ENCODE results near the gene SEC61G.

SEC61G gene

DNA sequence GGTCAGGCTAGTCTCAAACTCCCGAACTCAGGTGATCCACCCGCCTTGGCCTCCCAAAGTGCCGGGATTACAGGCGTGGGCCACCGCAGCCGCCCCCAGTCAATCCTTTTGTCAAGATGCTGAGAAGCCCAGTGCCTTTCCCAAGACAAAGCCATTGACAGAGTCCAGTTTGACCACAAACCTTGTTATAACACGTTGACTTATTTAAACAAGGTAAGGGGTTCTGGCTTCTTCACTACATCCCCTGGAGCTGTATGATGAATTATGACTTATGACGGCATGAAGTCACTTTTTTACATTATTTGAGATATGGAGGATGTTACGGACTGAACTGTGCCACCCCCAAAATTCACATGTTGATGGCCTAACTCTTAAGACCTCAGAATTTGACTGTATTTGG lies 5.8 kb upstream of the SEC61G start:
- Histone ChIP-seq H3K9ac (ENCODE audit: low read depth, low read length) (no peak overlapping the region), H3K27me3 (ENCODE audit: control insufficient read depth, insufficient read depth, low read length) (no peaks in the 10 kb centered on the region), H3K4me1 (ENCODE audit: control insufficient read depth, insufficient read depth, low read length) (peaks cover 4% of the 10 kb centered on the region; the same call in 1 of the 2 replicates), H3K4me3 (ENCODE audit: low read depth, low read length) (no peak overlapping the region), H3K27ac (ENCODE audit: low read depth, low read length) (no peak overlapping the region), H3K9me3 (ENCODE audit: control insufficient read depth, insufficient read depth, low read length) (no peaks in the 10 kb centered on the region), H3K36me3 (ENCODE audit: control insufficient read depth, insufficient read depth, low read length) (no peaks in the 10 kb centered on the region)

DNA sequence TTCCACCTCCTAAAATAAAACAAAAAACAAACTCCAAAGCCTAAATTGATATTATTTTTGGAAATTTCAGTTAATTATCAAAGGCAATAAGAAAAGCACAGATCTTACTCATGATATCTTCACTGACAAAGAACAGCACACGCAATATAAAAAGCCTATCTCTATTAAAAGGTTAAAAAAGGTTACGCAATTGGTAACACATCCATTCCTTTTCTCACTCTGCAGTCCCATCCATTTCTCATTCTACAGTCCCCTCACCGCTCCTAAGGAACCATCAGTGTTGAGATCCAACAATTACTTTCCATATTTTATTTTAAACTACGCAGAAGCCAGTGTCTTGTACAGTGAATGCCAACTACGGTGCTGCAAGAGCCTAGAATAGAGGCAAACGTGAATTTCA lies 1.3 kb downstream of the SEC61G start:
- H3K36me3 ChIP-seq (ENCODE audit: control insufficient read depth, insufficient read depth, low read length) = peaks cover 40% of the 10 kb centered on the region
- H3K4me3 ChIP-seq (ENCODE audit: low read depth, low read length) = peak overlapping the region; percentile 85
- H3K4me1 ChIP-seq (ENCODE audit: control insufficient read depth, insufficient read depth, low read length) = peaks cover 8% of the 10 kb centered on the region
- peak overlapping the region; percentile 71 for H3K9ac ChIP-seq (ENCODE audit: low read depth, low read length)
- no peak overlapping the region for H3K27ac ChIP-seq (ENCODE audit: low read depth, low read length)
- H3K27me3 ChIP-seq (ENCODE audit: control insufficient read depth, insufficient read depth, low read length) = no peaks in the 10 kb centered on the region
- H3K9me3 ChIP-seq (ENCODE audit: control insufficient read depth, insufficient read depth, low read length) = no peaks in the 10 kb centered on the region

DNA sequence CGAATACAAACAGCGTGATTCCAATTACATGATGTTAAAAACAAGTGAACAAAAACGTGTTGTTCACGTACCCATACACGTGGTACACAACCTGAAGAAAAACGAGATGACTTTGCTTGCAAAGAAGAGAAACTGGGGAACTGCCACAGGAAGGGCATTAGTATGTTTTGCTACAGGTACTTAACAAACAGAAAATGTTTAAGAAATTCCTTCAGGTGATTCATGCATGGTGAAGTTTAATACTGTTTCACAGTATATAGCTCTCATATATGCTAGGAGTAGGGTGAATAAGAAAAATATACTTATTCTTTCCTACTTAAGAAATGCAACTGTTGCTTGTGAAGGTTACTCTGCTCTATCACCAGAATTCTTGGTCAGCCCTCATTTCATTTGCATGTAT lies 9.8 kb downstream of the SEC61G start:
- Histone ChIP-seq H3K27me3 (ENCODE audit: control insufficient read depth, insufficient read depth, low read length) (no peaks in the 10 kb centered on the region), H3K27ac (ENCODE audit: low read depth, low read length) (no peak overlapping the region), H3K4me3 (ENCODE audit: low read depth, low read length) (no peak overlapping the region), H3K9ac (ENCODE audit: low read depth, low read length) (no peak overlapping the region), H3K9me3 (ENCODE audit: control insufficient read depth, insufficient read depth, low read length) (no peaks in the 10 kb centered on the region), H3K36me3 (ENCODE audit: control insufficient read depth, insufficient read depth, low read length) (peaks cover 67% of the 10 kb centered on the region), H3K4me1 (ENCODE audit: control insufficient read depth, insufficient read depth, low read length) (no peaks in the 10 kb centered on the region)

DNA sequence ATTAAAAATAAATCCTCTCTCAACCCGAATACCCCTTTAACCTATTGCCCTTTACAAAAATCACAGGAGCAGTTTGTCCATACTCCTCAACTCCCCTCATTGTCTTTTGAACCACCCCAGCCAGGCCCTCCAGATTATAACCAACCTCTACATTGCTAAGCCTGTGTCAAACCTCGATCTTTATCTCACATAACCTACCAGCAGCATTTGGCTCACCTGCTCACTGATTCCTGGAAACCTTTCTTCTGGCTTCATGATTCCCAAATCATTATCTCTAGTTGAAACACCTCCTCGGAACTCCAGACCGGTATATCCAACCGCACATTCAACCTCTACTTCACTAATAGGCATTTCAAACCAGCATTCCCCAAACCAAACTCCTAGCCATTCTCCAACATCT lies 11.8 kb downstream of the SEC61G start:
- Histone ChIP-seq H3K4me1 (ENCODE audit: control insufficient read depth, insufficient read depth, low read length) (no peaks in the 10 kb centered on the region), H3K9me3 (ENCODE audit: control insufficient read depth, insufficient read depth, low read length) (no peaks in the 10 kb centered on the region), H3K27ac (ENCODE audit: low read depth, low read length) (no peak overlapping the region), H3K27me3 (ENCODE audit: control insufficient read depth, insufficient read depth, low read length) (no peaks in the 10 kb centered on the region), H3K4me3 (ENCODE audit: low read depth, low read length) (no peak overlapping the region), H3K36me3 (ENCODE audit: control insufficient read depth, insufficient read depth, low read length) (peaks cover 47% of the 10 kb centered on the region), H3K9ac (ENCODE audit: low read depth, low read length) (no peak overlapping the region)

DNA sequence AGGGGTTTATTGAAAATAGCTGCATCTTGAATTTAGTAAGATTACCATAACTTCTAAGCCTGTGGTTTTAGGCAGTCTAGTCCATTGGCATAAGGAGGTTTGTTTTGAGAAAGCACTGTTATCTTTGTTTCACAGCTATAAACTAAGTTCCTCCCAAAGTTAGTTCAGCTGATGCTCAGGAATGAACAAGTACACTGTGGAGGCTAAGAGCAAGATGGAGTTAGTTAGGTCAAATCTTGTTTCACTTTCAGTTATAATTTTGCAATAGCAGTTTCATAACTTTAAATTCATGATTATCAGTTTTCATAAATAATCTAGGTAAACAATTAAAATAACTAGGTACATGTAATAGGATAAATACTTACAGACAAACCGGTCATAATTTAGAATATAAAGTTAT lies 15.4 kb downstream of the SEC61G start:
- H3K4me1 ChIP-seq (ENCODE audit: control insufficient read depth, insufficient read depth, low read length) = no peaks in the 10 kb centered on the region
- H3K27ac ChIP-seq (ENCODE audit: low read depth, low read length) = no peak overlapping the region
- H3K36me3 ChIP-seq (ENCODE audit: control insufficient read depth, insufficient read depth, low read length) = peaks cover 11% of the 10 kb centered on the region
- H3K27me3 ChIP-seq (ENCODE audit: control insufficient read depth, insufficient read depth, low read length) = no peaks in the 10 kb centered on the region
- H3K9ac ChIP-seq (ENCODE audit: low read depth, low read length) = no peak overlapping the region
- H3K4me3 ChIP-seq (ENCODE audit: low read depth, low read length) = no peak overlapping the region
- no peaks in the 10 kb centered on the region for H3K9me3 ChIP-seq (ENCODE audit: control insufficient read depth, insufficient read depth, low read length)

DNA sequence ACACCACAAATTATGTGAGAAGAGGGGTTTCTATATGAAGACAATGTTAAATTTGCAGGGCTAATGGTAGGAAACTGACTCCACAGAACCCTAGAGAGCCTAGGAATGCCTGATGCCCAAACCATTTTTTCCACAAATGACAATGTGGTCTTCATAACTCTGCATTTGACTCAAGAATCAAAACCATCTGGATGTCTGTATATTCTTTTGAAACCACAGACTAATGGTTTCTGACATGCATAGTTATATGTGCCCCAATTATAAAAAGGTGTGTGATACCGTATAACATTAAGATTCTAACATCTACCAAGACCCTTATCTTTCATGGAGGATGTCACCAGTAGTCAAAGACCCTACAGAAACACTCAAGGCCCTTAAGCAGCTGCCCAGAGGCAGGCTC lies 20.3 kb downstream of the SEC61G start:
- Histone ChIP-seq H3K4me3 (ENCODE audit: low read depth, low read length) (no peak overlapping the region), H3K27me3 (ENCODE audit: control insufficient read depth, insufficient read depth, low read length) (no peaks in the 10 kb centered on the region), H3K4me1 (ENCODE audit: control insufficient read depth, insufficient read depth, low read length) (no peaks in the 10 kb centered on the region), H3K36me3 (ENCODE audit: control insufficient read depth, insufficient read depth, low read length) (no peaks in the 10 kb centered on the region), H3K9me3 (ENCODE audit: control insufficient read depth, insufficient read depth, low read length) (no peaks in the 10 kb centered on the region), H3K27ac (ENCODE audit: low read depth, low read length) (no peak overlapping the region), H3K9ac (ENCODE audit: low read depth, low read length) (no peak overlapping the region)

DNA sequence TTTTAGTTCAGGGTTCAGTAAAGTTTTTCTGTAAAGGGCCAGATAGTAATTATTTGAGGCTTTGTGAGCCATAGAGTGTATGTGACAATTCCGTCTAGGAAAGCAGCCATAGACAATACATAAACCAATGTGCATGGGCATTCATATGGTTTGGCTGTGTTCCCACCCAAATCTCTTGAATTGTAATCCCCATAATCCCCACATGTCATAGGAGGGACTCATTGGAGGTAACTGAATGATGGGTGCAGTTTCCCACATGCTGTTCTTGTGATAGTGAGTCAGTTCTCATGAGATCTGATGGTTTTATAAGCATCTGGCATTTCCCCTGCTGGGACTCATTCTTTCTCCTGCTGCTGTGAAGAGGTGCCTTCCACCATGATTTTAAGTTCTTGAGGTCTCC lies 29.9 kb downstream of the SEC61G start:
- Histone ChIP-seq H3K27ac (ENCODE audit: low read depth, low read length) (no peak overlapping the region), H3K4me1 (ENCODE audit: control insufficient read depth, insufficient read depth, low read length) (peaks cover 8% of the 10 kb centered on the region), H3K27me3 (ENCODE audit: control insufficient read depth, insufficient read depth, low read length) (no peaks in the 10 kb centered on the region), H3K4me3 (ENCODE audit: low read depth, low read length) (no peak overlapping the region), H3K9me3 (ENCODE audit: control insufficient read depth, insufficient read depth, low read length) (no peaks in the 10 kb centered on the region), H3K36me3 (ENCODE audit: control insufficient read depth, insufficient read depth, low read length) (no peaks in the 10 kb centered on the region), H3K9ac (ENCODE audit: low read depth, low read length) (no peak overlapping the region)

DNA sequence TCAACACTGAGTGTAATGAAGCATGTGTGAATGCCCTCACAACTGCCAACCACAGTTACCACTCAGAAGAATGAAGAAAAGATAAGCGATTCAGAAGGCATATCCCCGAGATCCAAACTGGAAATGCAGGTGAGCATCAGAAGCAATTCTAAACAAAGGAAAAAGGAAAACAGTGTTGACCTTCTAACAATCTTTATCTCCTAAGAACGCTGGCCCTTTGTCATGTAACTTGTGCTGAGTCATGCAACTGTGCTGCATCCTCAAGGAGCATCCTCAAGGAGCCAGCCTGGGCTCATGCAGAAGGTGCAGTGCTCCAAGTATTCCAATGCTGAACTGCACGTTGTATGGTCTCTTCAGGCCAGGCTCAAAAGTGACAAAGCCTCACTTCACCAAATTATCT lies 30.6 kb downstream of the SEC61G start:
- Histone ChIP-seq H3K27me3 (ENCODE audit: control insufficient read depth, insufficient read depth, low read length) (no peaks in the 10 kb centered on the region), H3K9ac (ENCODE audit: low read depth, low read length) (no peak overlapping the region), H3K27ac (ENCODE audit: low read depth, low read length) (peak overlapping the region; percentile 31), H3K9me3 (ENCODE audit: control insufficient read depth, insufficient read depth, low read length) (no peaks in the 10 kb centered on the region), H3K4me3 (ENCODE audit: low read depth, low read length) (no peak overlapping the region), H3K36me3 (ENCODE audit: control insufficient read depth, insufficient read depth, low read length) (no peaks in the 10 kb centered on the region), H3K4me1 (ENCODE audit: control insufficient read depth, insufficient read depth, low read length) (peaks cover 8% of the 10 kb centered on the region)

DNA sequence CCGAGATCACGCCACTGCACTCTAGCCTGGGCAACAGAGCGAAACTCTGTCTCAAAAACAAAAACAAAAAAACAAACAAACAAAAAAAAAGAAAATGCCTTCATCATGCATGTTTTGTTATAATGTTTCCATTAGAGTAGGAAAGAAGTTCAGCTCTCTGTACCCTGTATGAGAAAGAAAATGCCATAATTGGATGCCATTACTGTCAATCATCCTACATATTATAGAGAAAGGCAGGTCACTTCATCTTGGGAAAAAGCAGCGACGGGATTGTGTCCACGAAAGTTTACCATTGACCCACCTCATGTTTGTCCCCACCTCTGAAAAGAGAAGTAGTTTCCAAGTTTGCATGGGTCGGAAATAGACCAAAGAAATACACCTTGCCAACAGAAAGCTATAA lies 33.8 kb downstream of the SEC61G start:
- no peaks in the 10 kb centered on the region for H3K36me3 ChIP-seq (ENCODE audit: control insufficient read depth, insufficient read depth, low read length)
- H3K4me1 ChIP-seq (ENCODE audit: control insufficient read depth, insufficient read depth, low read length) = peaks cover 8% of the 10 kb centered on the region
- no peaks in the 10 kb centered on the region for H3K9me3 ChIP-seq (ENCODE audit: control insufficient read depth, insufficient read depth, low read length)
- no peak overlapping the region for H3K9ac ChIP-seq (ENCODE audit: low read depth, low read length)
- H3K27me3 ChIP-seq (ENCODE audit: control insufficient read depth, insufficient read depth, low read length) = no peaks in the 10 kb centered on the region
- H3K27ac ChIP-seq (ENCODE audit: low read depth, low read length) = no peak overlapping the region
- H3K4me3 ChIP-seq (ENCODE audit: low read depth, low read length) = no peak overlapping the region

DNA sequence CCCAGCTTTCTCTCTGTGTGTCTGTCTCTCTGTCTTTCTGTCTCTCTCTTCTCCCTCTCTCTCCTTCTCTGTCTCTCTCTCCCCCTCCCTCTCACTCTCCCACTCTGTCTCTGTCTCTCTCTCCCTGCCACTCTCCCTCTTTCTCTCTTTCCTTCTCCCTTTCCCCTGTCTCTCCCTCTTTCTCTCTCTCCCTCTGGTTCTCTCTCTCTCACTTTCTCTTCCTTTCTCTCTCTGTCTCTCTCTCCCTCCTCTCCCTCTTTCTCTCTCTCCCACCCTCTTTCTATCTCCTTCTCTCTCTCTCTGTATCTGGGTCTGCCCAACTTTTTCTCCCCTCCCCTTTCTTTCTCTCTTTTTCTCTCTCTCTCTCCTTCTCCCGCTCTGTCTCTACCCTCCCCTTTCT lies 36.5 kb downstream of the SEC61G start:
- no peaks in the 10 kb centered on the region for H3K4me1 ChIP-seq (ENCODE audit: control insufficient read depth, insufficient read depth, low read length)
- no peaks in the 10 kb centered on the region for H3K27me3 ChIP-seq (ENCODE audit: control insufficient read depth, insufficient read depth, low read length)
- no peak overlapping the region for H3K27ac ChIP-seq (ENCODE audit: low read depth, low read length)
- no peak overlapping the region for H3K9ac ChIP-seq (ENCODE audit: low read depth, low read length)
- no peak overlapping the region for H3K4me3 ChIP-seq (ENCODE audit: low read depth, low read length)
- H3K36me3 ChIP-seq (ENCODE audit: control insufficient read depth, insufficient read depth, low read length) = no peaks in the 10 kb centered on the region
- no peaks in the 10 kb centered on the region for H3K9me3 ChIP-seq (ENCODE audit: control insufficient read depth, insufficient read depth, low read length)

DNA sequence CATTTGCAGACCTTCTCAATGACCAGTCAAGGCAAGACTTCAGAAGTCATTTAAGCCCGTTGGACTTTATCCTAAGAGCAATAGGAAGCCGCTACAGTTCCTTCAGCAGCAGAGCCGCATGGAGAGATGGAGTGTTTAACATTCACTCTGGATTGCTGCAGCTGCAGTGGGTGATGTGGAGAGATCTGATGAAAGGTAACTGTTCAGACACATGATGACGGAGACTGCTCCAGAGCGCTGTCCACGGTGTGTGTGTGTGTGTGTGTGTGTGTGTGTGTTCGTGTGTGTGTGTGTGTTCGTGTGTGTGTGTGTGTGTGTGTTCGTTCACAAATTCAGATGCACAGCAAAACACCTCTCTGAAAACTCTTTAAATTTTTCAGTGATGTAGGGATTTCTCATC lies 37.0 kb downstream of the SEC61G start:
- no peaks in the 10 kb centered on the region for H3K27me3 ChIP-seq (ENCODE audit: control insufficient read depth, insufficient read depth, low read length)
- H3K4me1 ChIP-seq (ENCODE audit: control insufficient read depth, insufficient read depth, low read length) = no peaks in the 10 kb centered on the region
- no peak overlapping the region for H3K4me3 ChIP-seq (ENCODE audit: low read depth, low read length)
- no peaks in the 10 kb centered on the region for H3K9me3 ChIP-seq (ENCODE audit: control insufficient read depth, insufficient read depth, low read length)
- H3K36me3 ChIP-seq (ENCODE audit: control insufficient read depth, insufficient read depth, low read length) = no peaks in the 10 kb centered on the region
- no peak overlapping the region for H3K9ac ChIP-seq (ENCODE audit: low read depth, low read length)
- H3K27ac ChIP-seq (ENCODE audit: low read depth, low read length) = no peak overlapping the region

DNA sequence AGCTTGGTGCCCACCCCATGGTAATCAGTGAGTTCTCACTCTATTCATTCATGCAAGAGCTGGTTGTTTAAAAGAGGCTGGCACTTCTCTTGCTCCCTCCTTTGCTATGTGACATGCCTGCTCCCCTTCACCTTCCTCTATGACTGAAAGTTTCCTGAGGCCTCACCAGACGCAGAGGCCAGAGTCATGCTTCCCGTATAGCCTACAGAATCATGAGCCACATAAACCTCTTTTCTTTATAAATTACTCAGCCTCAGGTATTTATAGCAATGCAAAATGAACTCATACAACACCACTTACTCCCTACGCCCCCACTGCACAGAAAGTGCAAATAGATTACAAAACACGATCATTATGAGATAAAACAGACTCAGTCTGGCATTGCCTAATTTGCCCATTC lies 39.0 kb downstream of the SEC61G start:
- H3K36me3 ChIP-seq (ENCODE audit: control insufficient read depth, insufficient read depth, low read length) = no peaks in the 10 kb centered on the region
- H3K27me3 ChIP-seq (ENCODE audit: control insufficient read depth, insufficient read depth, low read length) = no peaks in the 10 kb centered on the region
- no peaks in the 10 kb centered on the region for H3K9me3 ChIP-seq (ENCODE audit: control insufficient read depth, insufficient read depth, low read length)
- H3K4me3 ChIP-seq (ENCODE audit: low read depth, low read length) = no peak overlapping the region
- H3K4me1 ChIP-seq (ENCODE audit: control insufficient read depth, insufficient read depth, low read length) = no peaks in the 10 kb centered on the region
- no peak overlapping the region for H3K27ac ChIP-seq (ENCODE audit: low read depth, low read length)
- H3K9ac ChIP-seq (ENCODE audit: low read depth, low read length) = no peak overlapping the region

All from HUES48 (cell line).